HG02588 (cell line): ENCODE results near the gene TXLNG.
A peak's percentile ranks its signal among the peaks of the same experiment; 100 is the strongest.
"Not testable (repeated sequence)": the region's sequence is repeated elsewhere in the genome, so short reads cannot be mapped to it uniquely, and the experiment has no call there.

Experiments used
- ATAC-seq: cut with Tn5 transposase; IDR thresholded peaks from one replicate; pipeline ENCODE4 v1.9.1; 2021; ENCODE audit warnings: mild to moderate bottlenecking, moderate library complexity; ENCODE audit not compliant: unreplicated experiment

TXLNG gene

DNA sequence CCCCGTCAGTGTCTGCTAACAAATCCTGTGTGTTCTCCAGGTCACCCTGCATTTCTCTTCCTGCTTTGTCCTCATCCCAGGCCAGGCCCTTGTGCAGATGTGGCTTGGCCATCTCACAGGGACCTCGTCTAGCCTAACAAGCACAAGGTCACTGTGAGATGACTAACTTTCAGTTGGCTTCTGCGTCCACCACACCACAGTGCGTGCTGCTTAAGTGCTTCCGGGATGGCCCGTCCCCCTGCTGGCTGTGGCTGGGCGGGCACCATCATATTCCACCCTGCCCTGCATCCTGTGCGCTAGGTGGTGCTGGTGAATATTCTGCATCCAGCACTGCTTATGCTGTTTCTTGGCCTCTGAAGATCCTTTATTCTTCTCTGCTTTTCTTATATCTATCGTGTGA lies 50.1 kb downstream of the TXLNG start:
- ATAC-seq: no peak

DNA sequence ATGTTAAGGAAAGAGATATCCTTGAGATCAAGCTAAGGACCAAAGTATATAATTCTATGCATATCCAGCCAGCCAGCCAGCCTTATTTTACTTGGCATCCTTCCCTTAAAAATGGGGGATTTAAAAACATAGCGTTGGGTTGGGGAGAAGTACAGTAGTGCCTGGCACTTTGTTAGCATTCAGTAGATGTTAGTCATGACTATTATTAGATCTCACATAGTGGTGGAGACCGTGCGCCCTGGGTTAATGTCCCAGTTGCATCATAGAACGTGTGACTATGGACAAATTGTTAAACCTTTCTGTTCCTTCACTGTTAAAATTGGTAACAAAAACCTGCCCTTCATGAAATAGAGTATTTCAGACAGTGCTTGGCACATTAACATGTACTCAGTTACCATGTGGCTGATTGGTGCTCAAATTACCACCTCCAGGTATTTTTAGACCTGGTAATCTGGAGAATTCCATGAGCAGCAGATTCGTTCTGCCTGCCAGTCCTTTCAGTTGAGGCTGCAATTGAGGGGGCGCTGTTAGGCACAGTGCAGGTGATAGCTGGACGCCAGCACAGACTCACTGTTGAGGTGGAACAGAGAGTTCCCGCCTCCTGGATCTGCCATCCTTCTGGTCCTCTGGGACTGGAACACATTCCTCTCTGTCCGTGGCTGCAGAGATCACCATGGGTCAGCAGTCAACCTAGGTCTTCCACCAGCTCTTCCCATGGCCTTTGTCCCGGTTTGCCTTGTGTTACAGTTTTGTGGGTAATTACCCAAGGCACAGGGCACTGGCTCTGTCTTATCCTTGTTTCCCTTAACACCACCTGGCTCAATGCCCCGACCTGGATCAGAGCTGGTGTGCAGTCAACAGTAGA lies 52.2 kb downstream of the TXLNG start:
- no peak for ATAC-seq

DNA sequence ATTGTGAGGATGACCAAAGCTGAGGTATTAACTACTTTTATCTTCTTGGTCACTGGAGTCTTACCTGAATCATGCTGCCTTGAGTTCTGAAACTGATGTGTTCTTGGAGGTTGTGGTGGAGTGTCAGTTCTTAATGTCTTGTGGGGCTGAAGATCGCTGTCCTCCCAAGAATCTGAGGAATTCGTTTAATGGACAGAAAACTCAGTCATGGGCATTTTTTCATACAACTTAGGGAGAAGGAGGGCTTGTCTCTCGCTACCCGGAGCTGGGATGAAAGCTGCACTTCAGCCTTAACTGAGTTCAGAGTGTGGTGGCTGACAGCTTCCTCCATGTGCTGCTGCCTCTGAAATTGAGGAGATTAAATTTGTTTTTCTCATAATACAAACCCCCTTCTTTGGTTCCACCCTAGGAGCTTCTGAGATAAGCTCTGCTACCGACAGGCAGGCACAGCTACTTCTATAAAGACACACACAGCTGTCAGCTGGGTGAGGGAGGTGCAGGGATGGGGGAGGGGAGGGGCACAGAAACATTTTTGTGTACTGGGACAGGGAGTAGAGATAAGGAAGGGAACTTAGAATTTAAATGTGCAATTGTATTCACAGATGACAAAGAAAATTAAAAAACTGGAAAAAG lies 53.1 kb downstream of the TXLNG start:
- no peak for ATAC-seq

DNA sequence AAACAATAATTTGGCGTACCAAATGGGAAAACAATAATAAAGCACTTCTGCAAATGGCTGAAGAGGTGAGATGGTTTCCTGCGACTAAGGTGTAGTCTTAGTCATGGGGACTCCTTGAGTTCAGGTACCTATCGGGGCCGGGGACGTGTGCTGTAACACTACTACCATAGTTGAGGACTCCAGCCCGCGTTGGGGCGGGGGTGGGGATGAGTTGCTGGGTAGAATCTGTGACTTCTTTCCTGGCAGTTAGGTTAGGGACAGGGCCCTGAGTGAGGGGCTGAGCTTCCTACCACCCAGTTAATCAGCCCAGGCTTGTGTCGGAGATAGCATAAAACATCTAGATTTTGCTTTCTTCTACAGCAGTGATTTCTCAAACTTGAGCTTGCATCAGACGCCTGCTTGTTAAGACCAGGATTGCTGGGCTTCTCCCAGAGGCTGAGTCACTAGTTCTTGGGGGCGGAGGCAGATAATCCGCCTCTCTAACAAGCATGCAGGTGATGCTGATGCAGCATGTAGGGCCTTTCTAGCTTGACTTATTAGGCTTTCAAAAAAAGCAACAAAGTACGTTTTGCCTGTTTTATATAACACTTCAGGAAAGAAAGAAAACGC lies 53.7 kb downstream of the TXLNG start:
- no peak for ATAC-seq

DNA sequence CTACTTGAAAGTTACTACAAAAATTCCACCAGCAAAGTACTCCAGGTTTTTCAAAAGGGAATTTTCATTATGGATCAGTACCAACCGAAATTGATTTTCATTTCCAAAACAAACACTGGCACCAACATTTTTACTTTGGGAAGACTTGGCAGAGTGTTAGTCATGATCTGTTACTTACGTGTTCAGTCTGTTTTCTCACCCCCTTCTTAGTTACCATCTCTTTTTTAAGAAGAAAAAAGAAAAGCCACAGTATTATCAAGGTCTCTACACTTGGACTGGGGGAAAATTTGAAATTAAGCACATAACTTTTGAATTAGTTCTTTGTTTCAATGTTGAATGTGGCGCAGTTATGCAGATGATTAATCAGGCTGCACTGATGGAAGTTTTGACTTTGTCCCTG lies 56.4 kb downstream of the TXLNG start:
- no peak for ATAC-seq

DNA sequence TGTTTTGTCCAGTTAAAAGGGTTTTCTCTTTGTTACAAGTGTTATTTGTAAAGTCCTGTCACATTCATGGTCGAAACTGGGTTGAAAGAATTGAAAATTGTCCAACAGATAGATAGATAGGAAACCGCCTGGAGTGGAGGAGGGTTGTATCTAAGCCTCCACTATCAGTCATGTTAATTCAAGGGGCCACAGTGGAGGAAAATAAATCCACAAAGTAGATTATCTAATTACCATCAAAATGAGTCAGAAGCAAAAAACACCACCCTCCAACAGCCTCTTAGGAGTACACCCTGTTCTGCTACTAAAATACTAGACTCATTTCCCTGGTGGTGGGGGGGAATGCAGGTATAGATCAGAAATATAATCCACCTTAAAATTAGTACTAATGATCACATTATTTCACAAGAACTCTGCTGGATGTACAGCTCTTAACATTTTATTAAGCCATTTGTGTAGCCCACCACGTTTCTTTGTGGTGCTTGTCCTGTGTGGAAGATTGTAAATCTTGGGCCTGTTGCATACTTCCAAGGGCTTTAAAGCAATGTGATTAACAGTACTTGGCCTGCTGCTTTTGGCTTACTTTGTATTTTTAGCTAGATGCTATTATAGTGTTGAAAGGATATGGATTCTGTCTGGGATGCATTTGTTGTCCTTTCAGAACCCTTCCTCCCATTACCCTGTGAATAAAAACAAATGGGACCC lies 57.1 kb downstream of the TXLNG start:
- ATAC-seq: no peak

DNA sequence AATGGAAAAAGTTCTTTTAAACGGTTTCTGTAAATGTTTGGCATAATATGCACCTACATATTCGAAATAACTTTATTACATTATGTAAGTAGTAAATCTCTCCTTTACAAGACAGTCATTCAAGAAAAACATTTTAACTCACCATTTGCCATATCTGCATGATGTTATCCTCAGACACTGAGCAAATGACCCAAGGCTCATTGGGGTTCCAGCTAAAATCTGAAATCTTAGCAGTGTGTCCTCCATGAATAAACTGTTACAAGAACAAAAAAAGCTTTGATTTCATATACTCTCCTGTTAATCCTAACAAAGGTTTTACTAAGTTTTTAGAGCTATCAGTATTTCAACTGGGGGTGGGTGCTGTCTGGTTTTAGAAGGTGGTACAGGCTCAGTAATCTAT lies 59.4 kb downstream of the TXLNG start:
- no peak for ATAC-seq

DNA sequence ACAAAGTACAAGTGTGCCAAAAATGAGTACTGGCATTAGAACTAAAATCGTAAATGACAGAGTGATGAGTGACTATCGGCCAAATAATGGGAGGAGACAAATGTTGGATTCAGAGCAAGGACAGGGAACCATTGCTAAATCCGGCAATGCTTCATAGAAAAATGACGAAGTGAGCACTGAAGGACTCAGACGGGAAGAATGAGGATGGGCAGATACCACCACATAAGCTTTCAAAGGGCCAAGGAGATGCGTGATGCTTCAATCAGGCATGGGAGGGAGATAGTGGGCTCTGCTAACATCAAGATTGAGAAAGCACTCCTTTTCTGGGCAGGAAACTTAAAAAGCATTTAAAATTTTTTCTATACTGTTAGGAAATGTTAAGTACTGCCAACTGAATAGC lies 62.3 kb downstream of the TXLNG start:
- ATAC-seq: no peak

DNA sequence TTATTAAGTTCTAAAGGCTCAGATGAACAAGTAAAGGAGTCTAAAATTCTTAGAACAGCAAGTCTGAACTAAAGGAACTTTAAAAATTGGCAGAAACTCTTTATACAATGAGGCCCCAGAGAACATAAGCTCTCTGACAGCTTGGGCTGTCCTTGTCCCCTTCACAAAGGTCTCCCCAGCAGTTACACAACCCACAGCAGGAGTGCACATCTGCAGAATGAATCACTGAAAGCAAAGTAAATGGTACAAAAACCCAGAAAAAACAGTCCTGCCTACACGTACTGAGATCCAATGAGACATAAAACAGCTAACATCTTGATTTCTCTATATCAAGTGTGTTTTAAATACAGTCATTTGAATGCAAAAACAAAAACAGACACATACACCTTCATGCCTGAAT lies 65.2 kb downstream of the TXLNG start:
- ATAC-seq: no peak

DNA sequence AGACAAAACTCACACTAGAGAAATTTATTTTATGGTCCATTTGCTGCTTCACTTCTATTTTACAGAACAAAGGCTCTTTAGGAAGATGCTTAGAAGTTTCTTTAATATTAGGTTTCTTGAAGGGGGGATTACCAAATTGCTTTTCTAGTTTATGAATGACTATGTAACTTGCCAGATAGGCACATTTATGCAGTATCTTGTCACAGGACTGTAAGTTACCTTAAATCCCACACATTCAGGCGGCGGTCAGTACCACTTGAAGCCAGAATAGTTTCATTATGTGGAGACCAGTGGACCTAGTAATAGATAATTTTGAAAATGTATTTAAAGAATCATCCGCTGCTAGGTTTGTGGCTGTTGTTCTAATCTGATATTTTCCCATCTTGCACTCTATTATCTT lies 65.6 kb downstream of the TXLNG start:
- no peak for ATAC-seq

DNA sequence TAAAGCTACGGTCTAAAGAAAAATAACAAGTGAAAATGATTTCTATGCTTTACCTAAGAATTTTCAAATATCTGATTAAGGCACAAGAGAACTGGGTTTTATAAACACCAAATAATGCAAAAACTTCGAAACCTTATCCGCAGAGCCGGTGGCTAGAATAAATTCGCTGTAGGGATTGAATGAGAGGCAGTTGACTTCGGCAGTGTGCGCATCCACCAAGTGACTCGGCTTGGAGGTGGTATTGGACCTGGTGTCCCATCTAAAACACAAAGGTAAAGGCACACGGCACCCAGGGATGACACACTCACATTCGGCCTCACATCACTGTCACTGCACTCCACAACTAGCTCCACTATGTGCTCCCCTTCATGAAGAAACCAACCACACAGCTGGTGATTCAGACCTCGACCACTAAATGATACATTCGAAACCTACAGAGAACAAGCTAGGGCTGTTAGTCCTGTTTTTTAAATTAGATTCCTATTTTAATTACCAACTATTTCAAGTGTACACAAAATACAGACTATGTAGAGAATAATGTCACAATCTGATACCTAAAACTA lies 66.4 kb downstream of the TXLNG start:
- no peak for ATAC-seq

DNA sequence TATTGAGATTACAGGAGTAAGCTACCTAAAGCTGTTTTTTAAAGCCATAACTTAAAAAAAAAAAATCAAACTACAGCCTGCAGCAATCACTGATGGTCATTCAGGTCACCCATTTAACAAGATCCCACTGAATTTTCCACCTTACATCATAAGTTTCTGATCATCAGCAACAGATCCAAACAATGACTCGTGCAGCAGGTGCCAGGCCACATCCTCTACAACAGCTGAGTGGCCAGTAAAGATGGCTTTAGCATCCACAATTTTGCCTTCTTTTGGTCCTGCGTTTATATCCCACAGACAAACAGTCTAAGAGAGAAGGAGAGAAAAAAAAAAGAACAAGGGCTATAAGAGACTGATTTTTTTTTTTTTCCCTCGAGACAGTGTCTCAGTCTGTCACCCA lies 67.3 kb downstream of the TXLNG start:
- no peak for ATAC-seq

DNA sequence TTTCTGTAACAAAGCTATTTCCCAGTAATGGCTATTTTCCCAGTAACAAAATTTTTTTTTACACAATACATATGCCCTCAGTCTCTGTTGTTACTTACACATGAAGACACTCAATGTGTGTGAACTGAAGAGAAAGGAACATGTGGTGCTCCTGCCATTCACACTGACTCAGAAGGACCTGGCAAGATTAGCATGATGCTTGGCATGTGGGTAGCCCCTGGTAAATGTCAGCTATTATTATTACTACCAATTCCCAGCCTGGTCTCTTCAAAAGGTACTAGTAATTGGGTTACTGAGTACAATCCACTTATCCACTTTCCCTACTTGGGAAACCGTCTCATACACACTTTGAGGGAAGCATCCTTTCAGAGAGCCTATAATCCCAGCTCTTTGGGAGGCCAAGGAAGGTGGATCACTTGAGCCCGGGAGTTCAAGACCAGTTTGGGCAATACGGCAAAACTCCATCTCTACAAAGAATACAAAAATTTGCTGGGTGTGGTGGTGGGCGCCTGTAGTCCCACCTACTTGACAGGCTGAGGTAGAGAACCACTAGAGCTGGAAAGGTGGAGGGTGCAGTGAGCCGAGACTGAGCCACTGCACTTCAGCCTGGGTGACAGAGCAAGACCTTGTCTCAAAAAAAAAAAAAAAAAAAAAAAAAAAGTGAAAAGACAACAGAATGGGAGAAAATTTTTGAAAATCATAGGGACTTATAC lies 69.3 kb downstream of the TXLNG start:
- ATAC-seq: no peak

DNA sequence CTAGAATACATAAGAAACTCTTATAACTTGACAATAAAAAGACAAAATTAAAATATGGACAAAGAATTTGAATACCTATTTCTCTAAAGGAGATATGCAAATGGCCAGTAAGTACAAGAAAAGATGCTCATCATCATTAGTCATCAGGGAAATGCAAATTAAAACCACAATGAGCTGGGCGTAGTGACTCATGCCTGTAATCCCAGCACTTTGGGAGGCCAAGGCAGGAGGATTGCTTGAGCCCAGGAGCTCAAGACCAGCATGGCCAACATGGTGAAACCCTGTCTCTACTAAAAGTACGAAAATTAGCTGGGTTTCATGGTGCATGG lies 69.8 kb downstream of the TXLNG start:
- not testable (repeated sequence) for ATAC-seq

DNA sequence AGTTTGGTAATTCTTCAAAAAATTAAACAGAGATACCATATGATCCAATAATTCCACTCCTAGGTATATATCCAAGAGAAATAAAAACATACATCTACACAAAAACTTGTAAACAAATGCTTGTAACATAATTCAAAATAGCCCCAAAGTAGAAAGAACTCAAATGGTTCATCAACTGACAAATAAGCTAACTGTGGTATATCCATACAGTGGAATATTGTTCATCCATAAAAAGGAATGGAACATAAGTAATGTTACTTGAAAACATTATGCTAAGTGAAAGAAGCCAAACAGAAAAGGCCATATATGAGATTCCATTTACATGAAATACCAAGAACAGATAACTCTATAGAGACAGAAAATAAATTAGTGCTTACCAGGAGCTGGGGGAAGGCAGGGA lies 70.5 kb downstream of the TXLNG start:
- ATAC-seq: no peak

DNA sequence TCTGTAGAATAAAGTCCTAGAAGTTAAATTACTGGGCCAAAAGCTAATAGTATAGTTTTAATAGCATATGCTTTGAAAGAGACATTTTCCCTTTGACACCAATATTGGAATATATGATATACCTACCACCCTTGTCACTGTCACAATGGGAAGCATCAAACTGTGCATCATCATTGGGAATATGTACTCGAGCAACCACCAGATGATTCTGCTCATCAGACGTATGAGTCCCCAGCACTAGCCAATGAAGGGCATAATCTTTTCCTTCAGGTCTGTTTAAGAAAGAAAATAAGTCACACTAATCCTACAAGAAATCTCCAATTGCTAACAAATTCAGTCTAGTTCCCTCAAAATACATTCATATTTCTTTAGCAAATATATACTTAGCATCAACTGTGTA lies 76.6 kb downstream of the TXLNG start:
- no peak for ATAC-seq

DNA sequence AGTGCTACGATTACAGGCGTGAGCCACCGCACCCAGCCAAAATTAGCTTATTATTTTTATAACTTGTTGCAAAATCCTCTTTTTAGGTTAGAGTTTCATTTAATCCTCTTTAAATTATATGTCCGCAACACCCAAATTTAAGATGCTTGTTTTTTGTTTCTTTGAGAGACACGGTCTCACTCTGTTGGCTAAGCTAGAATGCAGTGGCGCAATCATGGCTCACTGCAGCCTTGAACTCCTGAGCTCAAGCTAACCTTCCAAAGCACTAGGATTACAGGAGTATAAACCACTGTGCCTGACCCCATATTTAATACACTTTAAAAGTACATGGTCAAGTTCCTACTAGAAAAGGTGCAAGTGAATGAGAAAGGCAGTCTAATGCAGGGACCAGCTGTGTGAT lies 81.7 kb downstream of the TXLNG start:
- ATAC-seq: no peak

DNA sequence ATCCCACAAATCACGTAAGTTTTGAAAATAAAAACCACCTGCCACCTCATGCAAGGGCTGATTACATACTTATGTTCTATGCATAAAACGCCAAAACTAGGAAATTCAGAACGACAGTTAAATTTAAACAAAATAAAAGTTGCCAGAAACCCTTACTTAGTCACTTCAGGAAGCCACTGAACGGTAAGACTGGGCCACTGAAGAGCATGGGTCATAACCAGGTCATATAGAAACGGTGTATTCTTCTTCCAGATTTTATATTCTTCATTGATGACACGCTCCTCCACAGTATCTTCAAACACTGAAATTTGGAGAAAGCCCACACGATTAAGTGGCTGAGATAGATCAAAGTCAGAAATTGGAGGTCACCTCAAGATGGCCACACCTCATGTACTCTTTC lies 82.7 kb downstream of the TXLNG start:
- ATAC-seq: no peak

DNA sequence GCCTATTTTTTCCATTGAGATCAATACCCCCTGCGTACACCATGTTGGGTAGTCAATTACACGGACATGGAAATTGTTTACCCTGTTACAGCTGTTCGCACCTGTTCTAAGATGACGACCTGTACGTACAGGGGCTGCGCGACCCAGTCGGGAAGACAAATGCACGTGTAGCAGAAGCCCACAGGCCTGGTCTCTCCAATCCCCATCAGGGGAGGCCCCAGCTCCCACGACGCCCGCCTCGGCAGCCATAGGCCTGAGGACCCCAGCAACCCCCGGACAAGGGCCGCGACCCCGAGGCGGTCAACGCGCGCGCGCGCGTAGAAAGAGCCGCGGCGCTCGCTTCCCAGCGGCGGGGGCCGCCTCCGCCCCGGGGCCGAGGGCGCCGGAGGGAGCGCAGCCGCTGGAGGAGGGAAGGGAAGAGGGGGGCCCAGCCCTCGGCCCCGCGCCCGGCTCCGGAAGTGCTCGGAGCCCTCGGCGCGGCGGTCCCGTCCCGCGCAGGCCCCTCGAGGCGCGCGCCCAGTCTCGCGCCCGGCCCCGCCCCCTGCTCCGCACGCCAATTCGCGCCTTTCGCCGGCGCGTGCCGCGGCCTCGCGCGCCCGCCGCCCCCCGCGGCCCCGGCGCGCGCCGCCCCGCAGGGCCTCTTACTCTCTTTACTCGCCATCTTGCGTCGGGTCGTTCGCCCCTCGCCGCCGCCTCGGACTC lies 83.3 kb downstream of the TXLNG start:
- peak; percentile 47 for ATAC-seq
